NCI-H1105 treated with DMSO at 0.1 percent for 48 hours (cell line): ENCODE data around the gene GIMAP5.

Source experiments
- DNase-seq: peaks from one replicate; lab custom pipeline; 2025; lab: John Stamatoyannopoulos, UW

The GIMAP5 gene

DNA sequence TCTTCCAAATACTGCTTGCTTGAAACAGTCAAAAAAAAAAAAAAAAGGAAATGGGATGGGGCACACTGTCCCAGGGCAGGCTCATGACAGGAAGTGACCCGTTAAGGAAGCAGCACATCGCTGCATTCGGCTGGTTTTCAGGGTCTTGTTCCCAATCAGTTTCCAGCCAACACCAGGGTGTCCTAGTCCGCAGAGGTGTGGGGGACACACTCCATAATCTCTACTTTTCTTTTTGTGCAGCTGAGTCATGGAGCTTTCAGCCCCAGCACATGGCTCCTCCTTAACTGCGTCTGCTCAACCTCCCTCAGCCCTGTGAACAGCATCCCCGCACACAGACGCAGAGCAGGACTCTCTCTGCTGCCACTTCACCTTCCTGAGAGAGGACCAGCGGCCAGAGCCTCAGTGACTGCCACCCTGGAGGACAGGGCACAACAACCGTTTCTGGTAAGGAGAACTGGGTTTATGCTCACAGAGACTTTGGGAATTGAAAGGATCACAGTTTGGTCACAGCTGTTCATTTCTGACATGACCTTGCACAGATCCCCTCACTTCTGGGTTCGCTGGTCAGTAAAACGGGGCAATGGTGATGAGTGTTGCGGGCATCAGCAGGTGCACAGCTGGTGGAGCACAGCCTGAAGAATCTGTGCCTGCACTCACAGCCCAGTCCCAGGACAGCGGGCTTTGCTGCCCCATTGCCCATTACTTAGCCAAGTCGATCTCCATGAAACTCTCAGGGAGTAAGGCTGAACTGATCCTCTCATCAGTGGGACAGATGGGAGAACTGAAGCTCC, at the start of gene GIMAP5:
TSS of gene GIMAP5 (plus strand) at position 154 of the 791 bp plus-strand sequence. CDS start 3,467 bp downstream, outside the sequence.
- no peak for DNase-seq

DNA sequence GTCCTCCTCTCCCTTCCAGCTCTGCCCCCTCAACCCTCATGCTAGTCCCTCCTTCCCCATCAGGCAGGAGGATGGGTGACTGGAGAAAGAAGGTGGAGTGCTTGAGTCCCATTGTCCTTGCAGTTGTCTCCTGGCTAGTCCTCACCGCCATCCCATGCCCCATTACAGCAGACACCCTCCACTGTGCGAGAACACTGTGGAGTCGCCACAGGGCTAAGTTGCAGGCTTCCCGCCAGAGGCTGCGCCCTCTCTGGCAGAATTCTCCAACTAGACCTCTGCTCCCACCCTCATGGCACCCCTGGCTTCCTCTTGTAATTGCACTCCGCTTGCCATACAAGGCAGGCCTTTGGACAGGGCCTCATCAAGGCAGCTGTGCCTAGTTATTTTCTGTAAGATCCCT, 48.6 kb upstream of the GIMAP5 start:
- DNase-seq = no peak

DNA sequence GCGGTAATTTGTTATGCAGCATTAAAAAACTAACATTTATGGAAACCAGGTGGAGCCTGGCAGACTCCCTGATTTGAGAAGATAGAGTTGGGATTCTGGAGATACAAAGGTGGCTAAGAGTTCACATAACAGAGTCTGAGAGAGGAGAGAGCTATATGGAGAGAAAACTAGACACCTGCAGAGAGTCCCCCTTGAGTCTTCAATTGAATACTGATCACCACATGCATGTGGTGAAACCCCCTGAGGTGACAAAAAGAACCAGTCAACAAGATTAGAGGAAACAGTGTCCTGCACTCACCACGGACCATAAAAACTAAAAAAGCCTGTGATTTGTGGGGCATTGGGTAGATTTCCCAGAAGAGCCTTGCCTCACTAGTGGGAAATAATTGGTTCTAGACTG, 41.6 kb upstream of the GIMAP5 start:
- DNase-seq = no peak

GRCh38 chr7:150703209-150703608, 34.0 kb upstream of the GIMAP5 start:
- DNase-seq = no peak

GRCh38 chr7:150715293-150715692, 21.9 kb upstream of the GIMAP5 start:
- DNase-seq = no peak

DNA sequence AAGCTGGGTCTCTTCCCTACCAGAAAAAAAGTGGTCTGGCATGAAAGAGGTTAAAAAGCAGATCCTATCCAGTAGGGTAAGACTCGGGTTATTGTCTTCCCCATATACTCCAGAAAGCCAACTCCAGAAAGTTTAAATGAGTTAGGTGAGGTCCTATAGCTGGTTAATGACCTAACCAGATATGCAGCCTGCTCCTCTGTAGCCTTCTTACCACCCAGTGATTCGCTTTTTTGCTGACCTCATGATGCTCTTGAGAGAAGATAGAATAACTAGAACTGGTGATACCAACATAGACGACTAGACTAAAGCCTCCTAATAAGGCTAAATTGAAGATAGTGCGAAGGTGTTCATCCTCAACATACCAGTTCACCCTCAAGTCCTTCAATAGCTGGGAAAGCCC, 21.5 kb upstream of the GIMAP5 start:
- DNase-seq = no peak

DNA sequence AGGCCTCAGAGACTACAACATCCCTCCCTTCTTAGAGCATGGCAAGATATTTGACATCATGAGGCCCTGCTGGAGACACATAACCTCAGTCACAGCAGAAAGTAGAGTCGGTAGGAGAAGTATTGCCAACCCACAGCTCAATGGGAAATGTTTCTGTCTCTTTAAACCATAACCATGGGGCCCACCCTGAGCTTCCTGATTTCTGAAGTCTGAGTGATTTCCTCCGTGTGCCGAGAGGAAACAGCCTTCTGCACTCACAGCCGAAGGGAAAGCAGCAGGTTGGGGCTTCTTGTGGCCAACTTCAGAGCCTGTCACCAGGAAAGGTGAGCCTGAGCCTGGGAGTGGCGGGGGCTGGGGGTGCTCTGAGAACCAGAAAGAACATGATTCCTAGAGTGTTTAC, 20.9 kb upstream of the GIMAP5 start, which contains the start of gene GIMAP1:
TSS of gene GIMAP1 (plus strand) at position 246 of the 400 bp plus-strand sequence. CDS start 2,435 bp downstream, outside the sequence.
- no peak for DNase-seq

- DNase-seq = no peak
These were observed 20.3 kb upstream of the GIMAP5 start for GRCh38 chr7:150716939-150717338.

DNA sequence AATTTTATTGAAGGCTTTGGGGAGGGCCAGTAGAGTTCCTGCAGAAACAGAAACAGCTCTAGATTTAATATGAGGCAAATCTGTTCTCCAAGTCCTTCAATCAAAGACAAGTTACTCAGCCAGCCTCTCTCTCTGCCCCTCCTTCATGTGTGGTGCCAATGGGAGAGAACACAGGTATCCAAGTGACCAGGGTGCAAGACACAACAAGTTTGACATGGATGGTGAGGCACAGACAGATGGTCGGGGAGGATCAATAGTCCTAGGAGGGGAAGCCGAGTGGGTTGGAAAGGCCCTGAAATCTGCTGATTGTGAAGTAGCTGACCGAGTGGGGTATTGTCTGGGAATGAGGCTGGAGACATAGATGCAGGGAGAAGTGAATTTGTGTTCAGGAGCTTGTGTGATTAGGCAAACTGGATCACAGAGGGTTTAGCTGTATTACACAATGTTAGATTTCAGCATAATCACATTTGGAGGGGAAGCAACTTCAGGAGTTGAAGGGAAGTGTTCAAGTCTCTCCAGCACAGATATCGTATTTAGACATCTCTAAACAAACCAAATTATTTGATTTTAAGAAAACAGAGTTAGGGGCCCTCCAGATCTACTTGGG, 19.3 kb upstream of the GIMAP5 start:
- no peak for DNase-seq

DNA sequence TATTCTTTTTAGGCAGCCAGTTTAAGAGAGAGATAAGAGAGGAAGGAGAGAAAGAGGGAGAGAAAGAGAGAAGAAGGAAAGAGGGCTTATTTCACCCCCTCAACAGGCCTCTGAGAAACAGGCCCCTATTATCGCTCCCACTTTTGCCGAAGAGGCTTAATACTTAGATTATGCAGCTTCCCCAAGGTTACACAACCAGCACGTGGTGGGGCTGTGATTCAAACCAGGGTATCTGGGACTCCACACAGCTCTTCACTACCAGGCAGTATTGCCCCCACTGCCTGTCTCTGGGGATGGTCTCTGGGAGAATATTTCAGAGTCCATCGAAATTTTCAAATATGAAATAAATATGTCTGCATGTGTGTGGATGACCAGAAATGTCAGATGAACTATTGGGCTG, 17.8 kb upstream of the GIMAP5 start:
- DNase-seq = no peak

DNA sequence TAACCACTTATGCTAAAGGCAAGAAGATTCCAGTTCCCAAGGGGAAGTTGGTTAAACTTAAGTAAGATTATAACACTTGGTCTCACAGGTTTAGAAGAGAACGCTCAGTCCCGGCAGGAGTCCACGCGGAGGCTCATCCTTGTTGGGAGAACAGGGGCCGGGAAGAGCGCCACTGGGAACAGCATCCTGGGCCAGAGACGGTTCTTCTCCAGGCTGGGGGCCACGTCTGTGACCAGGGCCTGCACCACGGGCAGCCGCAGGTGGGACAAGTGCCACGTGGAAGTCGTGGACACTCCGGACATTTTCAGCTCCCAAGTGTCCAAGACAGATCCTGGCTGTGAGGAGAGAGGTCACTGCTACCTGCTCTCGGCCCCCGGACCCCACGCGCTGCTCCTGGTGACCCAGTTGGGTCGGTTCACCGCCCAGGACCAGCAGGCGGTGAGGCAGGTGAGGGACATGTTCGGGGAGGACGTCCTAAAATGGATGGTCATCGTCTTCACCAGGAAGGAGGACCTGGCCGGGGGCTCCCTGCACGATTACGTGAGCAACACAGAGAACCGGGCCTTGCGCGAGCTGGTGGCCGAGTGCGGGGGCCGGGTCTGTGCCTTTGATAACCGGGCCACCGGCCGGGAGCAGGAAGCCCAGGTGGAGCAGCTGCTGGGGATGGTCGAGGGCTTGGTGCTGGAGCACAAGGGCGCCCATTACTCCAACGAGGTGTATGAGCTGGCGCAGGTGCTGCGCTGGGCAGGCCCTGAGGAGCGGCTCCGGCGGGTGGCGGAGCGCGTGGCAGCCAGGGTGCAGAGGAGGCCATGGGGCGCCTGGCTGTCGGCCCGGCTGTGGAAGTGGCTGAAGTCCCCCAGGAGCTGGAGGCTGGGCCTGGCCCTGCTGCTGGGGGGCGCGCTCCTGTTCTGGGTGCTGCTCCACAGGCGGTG, 17.0 kb upstream of the GIMAP5 start:
- no peak for DNase-seq

DNA sequence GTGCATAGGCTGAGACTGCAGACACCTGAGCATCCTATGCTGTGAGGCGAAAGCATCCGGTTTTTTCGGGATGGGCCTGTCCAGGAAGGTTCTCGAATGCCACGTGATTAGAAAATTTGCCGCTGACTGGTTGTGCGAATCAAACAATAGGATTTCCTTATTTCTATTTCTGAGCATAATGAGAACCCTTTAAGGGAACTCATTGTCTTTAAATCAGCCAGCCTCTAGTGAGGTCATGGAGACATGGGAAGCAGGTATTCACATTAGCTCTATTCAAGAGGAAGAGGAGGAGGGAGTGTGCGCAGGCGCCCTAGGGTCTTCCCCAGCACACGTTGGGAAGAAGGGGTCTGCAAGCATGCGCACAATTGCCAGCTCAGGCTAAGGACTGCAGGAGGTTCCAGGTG, 15.2 kb upstream of the GIMAP5 start:
- no peak for DNase-seq

- DNase-seq = no peak
These were observed 14.7 kb upstream of the GIMAP5 start for GRCh38 chr7:150722431-150722931.

- DNase-seq = no peak
These were observed 13.8 kb upstream of the GIMAP5 start for GRCh38 chr7:150723467-150723866.

- no peak for DNase-seq
These were observed 9.8 kb upstream of the GIMAP5 start for GRCh38 chr7:150727381-150727780.

- DNase-seq = no peak
These were observed 9.2 kb upstream of the GIMAP5 start for GRCh38 chr7:150728011-150728410.

GRCh38 chr7:150728609-150729008, 8.6 kb upstream of the GIMAP5 start:
- DNase-seq = no peak

- DNase-seq = no peak
These were observed 5.3 kb upstream of the GIMAP5 start for GRCh38 chr7:150731916-150732315.

DNA sequence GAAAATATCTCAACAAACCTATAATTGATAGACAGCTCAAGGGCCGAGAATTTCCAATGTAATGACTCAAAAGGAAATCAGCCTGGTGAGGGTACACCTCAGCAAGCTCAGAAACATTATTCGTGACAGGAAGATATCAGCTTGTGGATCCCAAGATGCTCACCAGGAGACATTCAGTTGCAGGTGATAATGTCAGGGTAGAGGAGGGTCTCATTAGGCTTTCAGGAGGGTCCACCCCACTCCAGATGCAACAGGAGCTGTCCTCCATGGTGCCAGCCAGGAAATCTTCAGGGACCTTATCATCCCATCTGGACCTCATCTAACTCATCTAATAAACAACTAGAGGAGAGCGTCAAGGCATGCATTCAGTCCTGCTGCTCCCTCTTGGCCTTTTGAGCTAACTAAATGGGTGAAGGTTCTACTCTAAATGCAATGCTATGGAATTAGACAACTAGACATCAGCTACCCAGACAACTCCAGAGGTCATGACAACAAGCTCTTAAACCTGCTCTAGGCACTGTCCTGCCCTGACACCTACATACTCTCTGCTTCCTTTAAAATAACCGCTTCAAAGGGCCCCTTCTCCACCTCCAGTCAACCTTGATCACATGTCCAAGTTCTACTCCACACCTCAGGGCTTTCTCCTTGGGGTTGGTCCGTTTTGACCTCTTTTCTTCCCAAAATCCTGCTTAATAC, 4.3 kb upstream of the GIMAP5 start:
- no peak for DNase-seq

DNA sequence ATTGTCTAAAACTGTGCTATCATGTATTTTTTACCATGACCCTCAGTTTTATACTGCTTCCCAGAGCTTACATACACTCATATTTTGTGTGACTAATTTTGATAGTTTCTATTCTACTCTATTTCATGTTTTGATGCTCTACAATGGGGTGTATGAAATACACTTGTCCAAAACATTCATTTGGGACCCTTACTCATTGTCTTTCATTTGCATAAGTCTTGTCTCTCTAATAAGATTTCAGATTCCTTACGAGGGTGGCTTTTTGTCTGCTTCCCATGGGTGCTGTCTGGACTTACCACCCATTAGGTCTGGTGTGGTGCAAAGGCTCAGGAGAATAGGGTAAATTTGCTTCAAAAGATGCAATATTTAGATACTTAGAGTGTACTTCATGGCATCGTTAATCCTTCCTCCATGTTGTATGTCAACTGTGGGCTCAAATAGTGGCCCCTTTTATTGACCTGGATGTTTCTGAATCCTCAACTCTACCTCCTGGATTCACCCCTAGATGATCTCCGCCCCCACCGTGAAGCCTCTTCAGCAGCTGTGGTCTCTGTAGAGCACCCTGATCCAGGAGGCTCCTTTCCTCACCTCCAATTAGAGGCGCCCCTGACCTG, 3.6 kb upstream of the GIMAP5 start:
- DNase-seq = no peak

GRCh38 chr7:150734254-150734653, 3.0 kb upstream of the GIMAP5 start:
- DNase-seq = no peak
